CD14-positive monocyte (primary cell): ENCODE data around the gene TXNRD2. TPM values are rescaled to one million over a fixed set of nuclear protein-coding genes. Genes with fewer than 3 reads are reported as not detected.

Experiments
- DNase-seq, 3 donors: peaks; one replicate each; pipeline ENCODE4 v3.0.0-alpha.2; 2011 to 2022
- H2AFZ ChIP-seq: 2 replicates; pipeline ENCODE4 v1.6.0; 2012; ENCODE audit warnings: mild to moderate bottlenecking, low read depth, low read length, inconsistent platforms; ENCODE audit not compliant: insufficient read depth, poor library complexity, severe bottlenecking
- H3K27ac ChIP-seq, 2 donors: 1 replicate in 1 of 2; 2 replicates in 1 of 2; pipeline ENCODE4 v1.5.1; 2012 to 2013; ENCODE audit warnings: low read length in 2 of 2, control low read depth in 1 of 2, inconsistent platforms in 1 of 2, low read depth in 1 of 2, mild to moderate bottlenecking in 1 of 2
- H3K27me3 ChIP-seq, 2 donors: one replicate each; pipeline versions ENCODE4 v1.6.0 to v1.6.1; 2011 to 2013; ENCODE audit warnings: low read length in 2 of 2; ENCODE audit not compliant: control insufficient read depth in 2 of 2, insufficient read depth in 2 of 2
- H3K36me3 ChIP-seq, 2 donors: replicated peaks in 1 of 2; 1 replicate in 1 of 2; 2 replicates in 1 of 2; pipeline versions ENCODE4 v1.5.1 to v1.6.1; 2012 to 2013; ENCODE audit warnings: low read length in 2 of 2, control low read depth in 1 of 2, inconsistent platforms in 1 of 2, mild to moderate bottlenecking in 1 of 2; ENCODE audit not compliant: insufficient read depth in 2 of 2, control insufficient read depth in 1 of 2
- H3K4me1 ChIP-seq, 2 donors: 1 replicate in 1 of 2; 2 replicates in 1 of 2; pipeline versions ENCODE4 v1.5.1 to v1.6.1; 2012 to 2013; ENCODE audit warnings: low read length in 2 of 2, control low read depth in 1 of 2, inconsistent platforms in 1 of 2, mild to moderate bottlenecking in 1 of 2, moderate library complexity in 1 of 2; ENCODE audit not compliant: insufficient read depth in 2 of 2, control insufficient read depth in 1 of 2
- H3K4me2 ChIP-seq: replicated peaks from 2 replicates; pipeline ENCODE3; 2012; ENCODE audit warnings: low read length, moderate library complexity, mild to moderate bottlenecking; ENCODE audit not compliant: poor library complexity, severe bottlenecking; ENCODE audit errors: extremely low read depth
- H3K4me3 ChIP-seq, 3 experiments: fragments of 200-600 bp in 1 of 3; sonication (generic) in 1 of 3; replicated peaks in 1 of 3; 1 replicate in 2 of 3; 2 replicates in 1 of 3; pipeline ENCODE4 v1.5.1; 2011 to 2013; ENCODE audit warnings: low read length in 3 of 3, mild to moderate bottlenecking in 3 of 3, control low read depth in 2 of 3, low read depth in 2 of 3, inconsistent platforms in 1 of 3, moderate library complexity in 1 of 3
- H3K79me2 ChIP-seq: 2 replicates; pipeline ENCODE4 v1.6.0; 2012; ENCODE audit warnings: mild to moderate bottlenecking, control low read depth, inconsistent platforms, low read length, moderate library complexity; ENCODE audit not compliant: insufficient read depth
- H3K9ac ChIP-seq: 2 replicates; pipeline ENCODE4 v1.6.0; 2017; ENCODE audit warnings: low read length, mild to moderate bottlenecking; ENCODE audit not compliant: insufficient read depth, poor library complexity, severe bottlenecking
- H3K9me3 ChIP-seq, 2 donors: replicated peaks in 1 of 2; 1 replicate in 1 of 2; 2 replicates in 1 of 2; pipeline versions ENCODE4 v1.5.1 to v1.6.1; 2012 to 2013; ENCODE audit warnings: low read length in 2 of 2, control low read depth in 1 of 2; ENCODE audit not compliant: control insufficient read depth in 1 of 2, insufficient read depth in 1 of 2
- H4K20me1 ChIP-seq: 2 replicates; pipeline ENCODE4 v1.6.0; 2012; ENCODE audit warnings: mild to moderate bottlenecking, low read length, control low read depth, moderate library complexity; ENCODE audit not compliant: insufficient read depth
- H3K27ac Mint-ChIP-seq, 7 donors: one replicate each; pipeline ENCODE4 v1.8.0; 2020; ENCODE audit warnings: mild to moderate bottlenecking in 7 of 7, mixed read lengths in 7 of 7, moderate library complexity in 6 of 7, inconsistent platforms in 2 of 7
- H3K27me3 Mint-ChIP-seq, 3 donors: one replicate each; pipeline ENCODE4 v1.8.0; 2021 to 2022; ENCODE audit warnings: low read depth in 3 of 3, mild to moderate bottlenecking in 3 of 3, mixed read lengths in 3 of 3, moderate library complexity in 3 of 3, inconsistent platforms in 1 of 3
- H3K36me3 Mint-ChIP-seq, 2 donors: one replicate each; pipeline ENCODE4 v1.8.0; 2020; ENCODE audit warnings: mixed read lengths in 2 of 2, inconsistent platforms in 1 of 2, mild to moderate bottlenecking in 1 of 2
- H3K4me1 Mint-ChIP-seq: one replicate; pipeline ENCODE4 v1.8.0; 2020; ENCODE audit warnings: mild to moderate bottlenecking, mixed read lengths
- H3K4me3 Mint-ChIP-seq, 2 donors: one replicate each; pipeline ENCODE4 v1.8.0; 2020; ENCODE audit warnings: mild to moderate bottlenecking in 2 of 2, mixed read lengths in 2 of 2, moderate library complexity in 1 of 2
- H3K9me3 Mint-ChIP-seq, 7 donors: one replicate each; pipeline ENCODE4 v1.8.0; 2020 to 2022; ENCODE audit warnings: mixed read lengths in 7 of 7, mild to moderate bottlenecking in 6 of 7, moderate library complexity in 6 of 7, inconsistent platforms in 2 of 7
- WGBS: methylation state at CpG from one replicate; pipeline ENCODE4 v1.1.5; 2013; ENCODE audit warnings: missing lambda C conversion rate; ENCODE audit not compliant: insufficient coverage; 5-methylcytosine and 5-hydroxymethylcytosine counted together
- intact Hi-C, 2 donors: fragments of 100-400 bp; cut with micrococcal nuclease; formaldehyde crosslinking; loops; one replicate each; pipeline versions ENCODE4 v1.15.0 to v1.15.1; 2023
- polyA plus RNA-seq, 3 donors: library from polyadenylated mRNA; depleted of rRNA in 1 of 3; unstranded in 2 of 3; stranded (reverse) in 1 of 3; fragments of 300-500 nt in 2 of 3; fragments of >200 nt in 1 of 3; fragmentation: Illumina TruSeq in 2 of 3; gene quantifications; 1 replicate in 2 of 3; 2 replicates in 1 of 3; pipeline ENCODE4 v1.2.3, GENCODE V29; 2012 to 2021
- TF ChIP-seq, protein P1 (sequence below): fragments of 200-600 bp; IDR thresholded peaks from one replicate; pipeline ENCODE4 v1.8.0; 2022; ENCODE audit warnings: antibody characterized with exemption, mild to moderate bottlenecking

The TXNRD2 gene
- polyA plus RNA-seq, 3 donors, result 24.9 to 54.9 (median 30.8) TPM

DNA sequence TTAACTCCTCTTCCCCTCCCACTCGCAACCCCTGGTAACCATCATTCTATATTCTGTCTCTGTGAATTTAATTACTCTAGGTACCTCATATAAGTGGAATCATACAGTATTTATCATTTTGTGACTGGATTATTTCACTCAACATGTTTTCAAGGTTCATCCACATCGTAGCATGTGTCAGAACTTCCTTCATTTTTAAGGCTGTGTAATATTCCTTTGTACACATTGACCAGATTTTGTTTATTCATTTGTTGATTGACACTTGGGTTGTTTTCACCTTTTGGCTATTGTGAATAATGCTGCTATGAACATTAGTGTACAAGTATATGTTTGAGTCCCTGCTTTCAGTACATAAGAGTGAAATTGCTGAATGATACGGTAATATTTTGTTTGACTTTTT lies 84.2 kb downstream of the TXNRD2 start:
- Mint-ChIP-seq H3K36me3 (peaks cover 0 to 1% of the 10 kb centered on the region in 2 donors), H3K27me3 (peaks cover 0 to 2% (median 1%) of the 10 kb centered on the region in 3 donors), H3K4me1 (peaks cover 30% of the 10 kb centered on the region), H3K4me3 (no peak overlapping the region), H3K9me3 (peaks cover 0 to 2% (median 0%) of the 10 kb centered on the region in 7 donors), H3K27ac (no peak overlapping the region)
- Histone ChIP-seq H2AFZ (no peak overlapping the region), H3K27ac (no peak overlapping the region), H3K9me3 (no peaks in the 10 kb centered on the region), H3K4me3 (no peak overlapping the region), H3K36me3 (peaks cover under 1 to 3% of the 10 kb centered on the region in 2 donors), H3K79me2 (peaks cover 40% of the 10 kb centered on the region), H4K20me1 (peaks cover 6% of the 10 kb centered on the region), H3K27me3 (no peaks in the 10 kb centered on the region), H3K4me1 (peaks cover 29 to 31% of the 10 kb centered on the region in 2 donors), H3K4me2 (no peak overlapping the region), H3K9ac (no peak overlapping the region)
- WGBS, result no CpG with 5 or more reads among the region's 3 CpGs
- TF ChIP-seq, protein P1, sequence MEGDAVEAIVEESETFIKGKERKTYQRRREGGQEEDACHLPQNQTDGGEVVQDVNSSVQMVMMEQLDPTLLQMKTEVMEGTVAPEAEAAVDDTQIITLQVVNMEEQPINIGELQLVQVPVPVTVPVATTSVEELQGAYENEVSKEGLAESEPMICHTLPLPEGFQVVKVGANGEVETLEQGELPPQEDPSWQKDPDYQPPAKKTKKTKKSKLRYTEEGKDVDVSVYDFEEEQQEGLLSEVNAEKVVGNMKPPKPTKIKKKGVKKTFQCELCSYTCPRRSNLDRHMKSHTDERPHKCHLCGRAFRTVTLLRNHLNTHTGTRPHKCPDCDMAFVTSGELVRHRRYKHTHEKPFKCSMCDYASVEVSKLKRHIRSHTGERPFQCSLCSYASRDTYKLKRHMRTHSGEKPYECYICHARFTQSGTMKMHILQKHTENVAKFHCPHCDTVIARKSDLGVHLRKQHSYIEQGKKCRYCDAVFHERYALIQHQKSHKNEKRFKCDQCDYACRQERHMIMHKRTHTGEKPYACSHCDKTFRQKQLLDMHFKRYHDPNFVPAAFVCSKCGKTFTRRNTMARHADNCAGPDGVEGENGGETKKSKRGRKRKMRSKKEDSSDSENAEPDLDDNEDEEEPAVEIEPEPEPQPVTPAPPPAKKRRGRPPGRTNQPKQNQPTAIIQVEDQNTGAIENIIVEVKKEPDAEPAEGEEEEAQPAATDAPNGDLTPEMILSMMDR, result no peak
- DNase-seq, result no peak
- intact Hi-C loops, result loop anchor here (10.0 kb wide), 3 partner anchors 157 to 383 kb away; partner anchors contain the start of genes ARVCF (in 1 of the 2), CDC45 (in 1 of the 2), RANBP1 (in 1 of the 2) and TRMT2A (in 1 of the 2)

DNA sequence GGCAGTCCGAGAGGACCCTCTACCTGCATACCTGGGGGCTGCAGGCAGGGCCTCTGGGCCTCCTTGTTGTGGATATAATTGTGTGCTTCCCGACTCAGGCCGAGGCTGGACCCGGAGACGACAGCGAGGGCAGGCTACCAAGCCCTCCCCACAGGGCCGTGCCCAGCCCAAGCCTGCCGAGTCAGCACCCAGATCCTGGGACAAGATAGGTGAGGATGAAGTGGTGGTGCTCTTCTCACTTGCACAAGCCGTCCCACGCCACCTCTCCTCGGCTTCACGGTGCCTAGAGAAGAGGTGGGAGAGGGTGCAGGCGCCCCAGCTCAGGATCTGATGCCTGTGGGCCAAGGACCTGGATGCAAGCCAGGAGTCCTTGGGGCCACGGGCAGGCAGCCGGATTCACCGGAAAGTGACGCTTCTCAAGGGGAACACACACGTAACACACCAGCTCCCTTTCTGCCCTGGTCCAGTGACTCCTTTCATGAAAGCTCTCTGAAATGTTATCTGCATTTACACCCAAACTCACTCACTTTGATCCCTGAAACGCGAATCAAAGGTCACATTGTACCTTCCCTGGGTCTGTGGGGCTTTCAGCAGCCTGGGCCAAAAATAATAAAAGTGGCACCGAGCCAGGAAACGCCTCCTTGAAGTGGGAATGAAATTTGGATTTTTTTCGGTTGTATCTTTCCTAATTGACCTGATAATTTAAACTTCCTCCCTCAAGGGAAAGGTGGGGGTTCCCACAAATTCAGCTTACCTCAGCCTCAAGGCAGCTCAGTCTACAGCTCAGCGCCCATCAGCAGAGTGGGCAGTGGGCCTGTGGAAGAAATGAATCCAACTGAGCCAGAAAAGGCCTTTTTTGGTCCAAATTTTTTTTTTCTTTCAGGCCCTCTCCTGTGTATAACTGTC lies 85.9 kb downstream of the TXNRD2 start:
- Histone ChIP-seq H3K9ac (peak overlapping the region; percentile 87), H3K27me3 (no peaks in the 10 kb centered on the region), H4K20me1 (peaks cover 6% of the 10 kb centered on the region), H3K79me2 (peaks cover 49% of the 10 kb centered on the region), H3K4me3 (peak overlapping the region; percentile 55 to 93 (median 80)), H3K27ac (peak overlapping the region; percentile 88 to 91), H3K4me2 (peak overlapping the region; percentile 92), H2AFZ (peak overlapping the region; percentile 94), H3K9me3 (no peaks in the 10 kb centered on the region), H3K36me3 (peaks cover 15 to 17% of the 10 kb centered on the region in 2 donors), H3K4me1 (peaks cover 29 to 31% of the 10 kb centered on the region in 2 donors)
- intact Hi-C loops, result loop anchor here (2.0 to 10.0 kb wide), 4 partner anchors 31 to 381 kb away; partner anchors contain the start of genes ARVCF (in 1 of the 2), CDC45 (in 1 of the 2), RANBP1 (in 1 of the 2) and TRMT2A (in 1 of the 2)
- WGBS, result 8% methylated on average over 12 of the region's 24 CpGs
- H3K36me3 Mint-ChIP-seq, result peaks cover 9 to 14% of the 10 kb centered on the region in 2 donors
- H3K4me1 Mint-ChIP-seq, result peaks cover 30% of the 10 kb centered on the region
- H3K4me3 Mint-ChIP-seq, result peak overlapping the region; percentile 86 to 93
- peaks cover 0 to 2% (median 0%) of the 10 kb centered on the region in 7 donors for H3K9me3 Mint-ChIP-seq
- peak overlapping the region; percentile 84 to 94 (median 92) for H3K27ac Mint-ChIP-seq
- DNase-seq, result peak; percentile 63 to 78 (median 75)
- H3K27me3 Mint-ChIP-seq, result peaks cover 0 to 2% (median 1%) of the 10 kb centered on the region in 3 donors
- TF ChIP-seq, protein P1, result no peak
